HG03571 (cell line): ENCODE results near the gene MCFD2.

Source experiments
- ATAC-seq: cut with Tn5 transposase; IDR thresholded peaks from one replicate; pipeline ENCODE4 v1.9.1; 2021; ENCODE audit not compliant: unreplicated experiment

Gene MCFD2

GRCh38 chr2:46915281-46915810 lies at the start of gene MCFD2:
Gene MCFD2, minus strand, starts transcription at chr2:46915806. Its CDS starts 6,635 bp downstream, at chr2:46909171.
- ATAC-seq = peak; percentile 22

- no peak for ATAC-seq
Measured at GRCh38 chr2:46964835-46965560, 49.4 kb upstream of the MCFD2 start.

GRCh38 chr2:46963941-46964673 lies 48.5 kb upstream of the MCFD2 start:
- no peak for ATAC-seq

GRCh38 chr2:46963210-46963609 lies 47.6 kb upstream of the MCFD2 start:
- no peak for ATAC-seq

GRCh38 chr2:46962751-46963150 lies 47.1 kb upstream of the MCFD2 start:
- ATAC-seq = no peak

GRCh38 chr2:46960618-46961017 lies 45.0 kb upstream of the MCFD2 start:
- ATAC-seq = no peak

GRCh38 chr2:46958431-46959017 lies 42.9 kb upstream of the MCFD2 start:
- ATAC-seq = no peak

GRCh38 chr2:46956981-46957531 lies 41.5 kb upstream of the MCFD2 start:
- no peak for ATAC-seq

- ATAC-seq = no peak
Measured at GRCh38 chr2:46955764-46956163, 40.2 kb upstream of the MCFD2 start.

GRCh38 chr2:46954951-46955571 lies 39.5 kb upstream of the MCFD2 start:
- ATAC-seq = no peak

GRCh38 chr2:46952171-46952570 lies 36.6 kb upstream of the MCFD2 start:
- no peak for ATAC-seq

GRCh38 chr2:46951290-46952064 lies 35.9 kb upstream of the MCFD2 start:
- no peak for ATAC-seq

- ATAC-seq = no peak
Measured at GRCh38 chr2:46950314-46950713, 34.7 kb upstream of the MCFD2 start.

- no peak for ATAC-seq
Measured at GRCh38 chr2:46947841-46948240, 32.2 kb upstream of the MCFD2 start.

GRCh38 chr2:46945671-46946070 lies 30.1 kb upstream of the MCFD2 start:
- no peak for ATAC-seq

- no peak for ATAC-seq
Measured at GRCh38 chr2:46943881-46944798, 28.5 kb upstream of the MCFD2 start.

GRCh38 chr2:46942891-46943626 lies 27.5 kb upstream of the MCFD2 start:
- ATAC-seq = no peak

GRCh38 chr2:46942143-46942526 lies 26.5 kb upstream of the MCFD2 start:
- peak; percentile 35 for ATAC-seq
